GM12878 (cell line): ENCODE results near the gene NFE2L1. TPM values are rescaled to one million over a fixed set of nuclear protein-coding genes. Genes with fewer than 3 reads are reported as not detected.

Source experiments
- ATAC-seq: fragments of 200-7000 bp; cut with Tn5 transposase; 3 replicates; pipeline ENCODE4 v1.9.1; 2020; ENCODE audit warnings: mild to moderate bottlenecking, moderate library complexity
- BruUV-seq: library from RNA; stranded (reverse); fragments of 400-500 nt; replicated peaks from 2 replicates; lab custom pipeline; 2021; lab: Mats Ljungman, UMichigan
- CTCF ChIA-PET: fragments of 300-600 bp; sonication (Branson Sonifier 250); formaldehyde crosslinking; extraction: SDS; loops from one replicate; lab custom pipeline; 2021; ENCODE audit warnings: inconsistent platforms; lab: Yijun Ruan, JAX
- POLR2A ChIA-PET: fragments of 350-600 bp; formaldehyde crosslinking; extraction: SDS; loops from one replicate; lab custom pipeline; 2021; ENCODE audit warnings: inconsistent platforms; lab: Charles Lee
- RAD21 ChIA-PET: fragments of 300-600 bp; sonication (Branson Sonifier 250); formaldehyde crosslinking; loops from one replicate; lab custom pipeline; 2023; ENCODE audit warnings: antibody characterized with exemption; ENCODE audit not compliant: unreplicated experiment; lab: Charles Lee
- SMC1A ChIA-PET: fragments of 300-600 bp; sonication (Branson Sonifier 250); formaldehyde crosslinking; loops from one replicate; lab custom pipeline; 2023; ENCODE audit not compliant: unreplicated experiment, uncharacterized antibody; lab: Charles Lee
- DNase-seq: peaks from one replicate; pipeline ENCODE4 v3.0.0-alpha.2; 2011; ENCODE audit warnings: low read depth, low spot score
- FAIRE-seq: peaks from 3 replicates; lab custom pipeline; 2011; peaks lifted over from hg19 to GRCh38; lab: Jason Lieb, UNC
- H2AFZ ChIP-seq: 2 replicates; pipeline ENCODE4 v1.6.0; 2011; ENCODE audit warnings: low read depth, low read length, control low read depth; ENCODE audit not compliant: control insufficient read depth
- H3K27ac ChIP-seq: 2 replicates; pipeline ENCODE4 v1.5.1; 2011; ENCODE audit warnings: control low read depth; ENCODE audit not compliant: control insufficient read depth, insufficient read depth
- H3K27me3 ChIP-seq, 2 experiments: replicated peaks in 1 of 2; 2 replicates each; pipeline versions ENCODE4 v1.6.0 to v1.6.1; 2011; ENCODE audit warnings: low read length in 1 of 2; ENCODE audit not compliant: control insufficient read depth in 2 of 2, insufficient read depth in 2 of 2
- H3K36me3 ChIP-seq, 2 experiments: 2 replicates each; pipeline ENCODE4 v1.5.1; 2011; ENCODE audit warnings: low read length in 1 of 2; ENCODE audit not compliant: control insufficient read depth in 2 of 2, insufficient read depth in 2 of 2
- H3K4me1 ChIP-seq: 2 replicates; pipeline ENCODE4 v1.6.1; 2011; ENCODE audit warnings: mild to moderate bottlenecking, low read length, moderate library complexity, mixed read lengths; ENCODE audit not compliant: control insufficient read depth, insufficient read depth
- H3K4me2 ChIP-seq: 2 replicates; pipeline ENCODE4 v1.6.0; 2011; ENCODE audit warnings: control low read depth; ENCODE audit not compliant: control insufficient read depth, insufficient read depth
- H3K4me3 ChIP-seq: fragments of 200-600 bp; sonication (generic); 2 replicates; pipeline ENCODE4 v1.5.1; 2016
- H3K79me2 ChIP-seq: 2 replicates; pipeline ENCODE4 v1.6.0; 2011; ENCODE audit warnings: low read length; ENCODE audit not compliant: control insufficient read depth, insufficient read depth
- H3K9ac ChIP-seq: 2 replicates; pipeline ENCODE4 v1.8.0; 2011; ENCODE audit warnings: low read length, control low read depth, mixed read lengths; ENCODE audit not compliant: control insufficient read depth, insufficient read depth
- H3K9me3 ChIP-seq: replicated peaks from 3 replicates; pipeline ENCODE4 v1.5.1; 2011; ENCODE audit warnings: mild to moderate bottlenecking, low read length; ENCODE audit not compliant: control insufficient read depth, insufficient read depth
- H4K20me1 ChIP-seq: 2 replicates; pipeline ENCODE4 v1.6.0; 2011; ENCODE audit not compliant: control insufficient read depth, insufficient read depth
- ATF7 ChIP-seq: fragments of 450-650 bp; IDR thresholded peaks from 2 replicates; pipeline ENCODE4 v1.6.1; 2016; ENCODE audit warnings: low read depth, mild to moderate bottlenecking
- BCL11A ChIP-seq: IDR thresholded peaks from 2 replicates; pipeline ENCODE4 v1.6.1; 2011; ENCODE audit warnings: low read depth, low read length
- BMI1 ChIP-seq: fragments of 450-650 bp; IDR thresholded peaks from 2 replicates; pipeline ENCODE4 v1.6.1; 2016; ENCODE audit warnings: mild to moderate bottlenecking, moderate library complexity, borderline replicate concordance
- CREB1 ChIP-seq: IDR thresholded peaks from 2 replicates; pipeline ENCODE4 v1.6.1; 2012; ENCODE audit warnings: low read depth, mild to moderate bottlenecking, inconsistent platforms
- DPF2 ChIP-seq: fragments of 450-650 bp; IDR thresholded peaks from 2 replicates; pipeline ENCODE4 v1.6.1; 2017; ENCODE audit warnings: mild to moderate bottlenecking
- GABPA ChIP-seq: IDR thresholded peaks from 2 replicates; pipeline ENCODE4 v1.6.1; 2014; ENCODE audit warnings: antibody characterized with exemption, low read depth, mild to moderate bottlenecking, inconsistent platforms
- HDAC2 ChIP-seq: fragments of 200-600 bp; sonication (generic); IDR thresholded peaks from 2 replicates; pipeline ENCODE4 v1.6.1; 2017
- HDGF ChIP-seq: fragments of 450-650 bp; IDR thresholded peaks from 2 replicates; pipeline ENCODE4 v1.6.1; 2016; ENCODE audit warnings: antibody characterized with exemption
- IKZF1 ChIP-seq: fragments of 450-650 bp; conservative IDR thresholded peaks from 2 replicates; pipeline ENCODE4 v1.6.1; 2017; ENCODE audit warnings: antibody characterized with exemption, mild to moderate bottlenecking
- MEF2A ChIP-seq: IDR thresholded peaks from 2 replicates; pipeline ENCODE4 v1.6.1; 2011; ENCODE audit warnings: low read depth, mild to moderate bottlenecking, low read length, moderate library complexity; ENCODE audit not compliant: insufficient read depth
- NR2C2 ChIP-seq: IDR thresholded peaks from 2 replicates; pipeline ENCODE4 v1.6.1; 2011; ENCODE audit warnings: borderline replicate concordance, low read depth; ENCODE audit not compliant: control insufficient read depth, insufficient read length
- NR2F1 ChIP-seq: fragments of 450-650 bp; conservative IDR thresholded peaks from 2 replicates; pipeline ENCODE4 v1.6.1; 2017; ENCODE audit warnings: mild to moderate bottlenecking
- POU2F2 ChIP-seq: IDR thresholded peaks from 3 replicates; pipeline ENCODE4 v1.6.1; 2011; ENCODE audit warnings: low read depth, mild to moderate bottlenecking, low read length, borderline replicate concordance
- SIN3A ChIP-seq: IDR thresholded peaks from 2 replicates; pipeline ENCODE4 v1.6.1; 2012; ENCODE audit warnings: low read depth, low read length, improper control_type of control experiment
- SMARCA5 ChIP-seq: fragments of 450-650 bp; IDR thresholded peaks from 2 replicates; pipeline ENCODE4 v1.6.1; 2017; ENCODE audit warnings: mild to moderate bottlenecking
- STAT3 ChIP-seq: IDR thresholded peaks from 2 replicates; pipeline ENCODE4 v1.6.1; 2011; ENCODE audit warnings: low read depth, low read length, improper control_type of control experiment
- ZBED1 ChIP-seq: IDR thresholded peaks from 2 replicates; pipeline ENCODE4 v1.6.1; 2016; ENCODE audit warnings: borderline replicate concordance
- ZNF384 ChIP-seq: IDR thresholded peaks from 2 replicates; pipeline ENCODE4 v1.6.1; 2012; ENCODE audit warnings: low read depth, mild to moderate bottlenecking, low read length, improper control_type of control experiment, borderline replicate concordance
- whole genome bisulfite sequencing: methylation state at CpG from one replicate; pipeline ENCODE4 v1.1.6; 2016; ENCODE audit warnings: low lambda C conversion rate; ENCODE audit not compliant: insufficient replicate concordance, insufficient coverage; ENCODE audit errors: missing lambda C conversion rate; 5-methylcytosine and 5-hydroxymethylcytosine counted together
- in situ Hi-C: fragments of 300-500 bp; cut with MboI; formaldehyde crosslinking; loops from 9 replicates; pipeline ENCODE4 v1.14.3; 2018; ENCODE audit warnings: mixed read lengths
- intact Hi-C: fragments of 100-400 bp; cut with micrococcal nuclease; formaldehyde crosslinking; loops from one replicate; pipeline ENCODE4 v1.14.2; 2022; ENCODE audit not compliant: unreplicated experiment
- polyA plus RNA-seq, 11 experiments: library from polyadenylated mRNA; depleted of rRNA in 4 of 11; unstranded in 6 of 11; stranded (reverse) in 5 of 11; fragments of >200 nt; fragmentation: Nextera tagmentation in 4 of 11; fragmentation: Illumina TruSeq in 1 of 11; extraction: Ambion mirVana in 4 of 11; extraction: Trizol in 1 of 11; gene quantifications; 1 replicate in 1 of 11; 2 replicates in 10 of 11; pipeline versions ENCODE4 v1.2.1 to v1.2.3, GENCODE V29; 2011 to 2016; ENCODE audit warnings: inconsistent platforms in 2 of 11, missing spikeins in 2 of 11, low read depth in 1 of 11
- total RNA-seq, 4 experiments: library from RNA; depleted of rRNA in 3 of 4; stranded (reverse); fragments of >200 nt in 3 of 4; fragmentation: Illumina TruSeq in 1 of 4; extraction: Trizol in 1 of 4; gene quantifications; 2 replicates each; pipeline versions ENCODE4 v1.2.1 to v1.2.3, GENCODE V29; 2013 to 2021
- TF ChIP-seq, protein P1 (sequence below): fragments of 450-650 bp; IDR thresholded peaks from 2 replicates; pipeline ENCODE4 v1.6.1; 2017; ENCODE audit warnings: mild to moderate bottlenecking, moderate library complexity
- TF ChIP-seq, protein P2 (sequence below): IDR thresholded peaks from 2 replicates; pipeline ENCODE4 v1.6.1; 2012; ENCODE audit warnings: low read depth, low read length, improper control_type of control experiment

The NFE2L1 gene
- total and polyA plus RNA-seq, 10 of the 15 experiments (the other 5 are each of a cell fraction or from before 2014, with no cell fraction given), result 3.8 to 104 (median 26.4) TPM

DNA sequence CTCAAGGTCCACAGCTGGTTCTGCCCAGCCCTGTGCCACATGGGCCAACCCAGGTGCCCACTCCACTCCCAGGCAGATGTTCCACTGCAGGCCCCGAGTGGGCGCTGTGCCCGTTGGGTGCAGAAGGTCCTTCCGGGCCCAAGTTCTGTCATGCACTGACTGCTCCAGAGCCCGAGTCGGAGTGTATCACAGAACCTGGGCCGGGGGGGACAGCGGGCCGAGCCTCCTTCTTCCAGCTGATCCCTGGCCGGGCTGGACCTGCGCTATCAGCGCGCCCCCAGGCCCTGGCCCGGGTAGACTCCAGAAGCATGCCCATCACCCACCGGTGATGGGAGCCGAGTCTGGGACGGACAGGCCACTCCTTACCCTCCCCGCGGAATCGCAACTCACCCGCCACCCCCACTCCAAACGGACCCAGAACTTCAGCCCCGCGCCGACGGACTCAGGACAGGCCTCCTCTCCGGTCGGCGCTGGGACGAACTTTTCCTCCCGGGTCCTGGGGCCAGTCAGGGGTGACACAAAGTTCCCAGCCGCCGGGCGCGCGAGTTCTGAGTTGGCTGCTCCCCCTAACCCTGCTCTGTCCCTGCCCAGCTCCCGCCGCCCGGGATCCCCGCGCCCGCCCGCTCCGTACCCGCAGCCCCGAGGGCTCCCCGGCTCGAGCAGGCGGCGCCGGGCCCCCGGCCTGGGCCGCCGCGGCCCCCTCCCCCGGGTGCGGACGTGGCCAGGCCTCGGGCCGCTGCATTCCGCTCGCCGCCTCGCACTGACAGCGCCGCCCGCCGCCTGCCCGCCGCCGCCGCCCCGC is 10.9 kb upstream of the NFE2L1 start, which contains the start of gene COPZ2:
TSS of gene COPZ2 (minus strand) at position 762 of the 802 bp plus-strand sequence. CDS start at position 742, 20 bp downstream.
- Histone ChIP-seq H3K4me3 (peak within 1 kb of the TSS; percentile 73), H3K79me2 (no peaks in the 10 kb centered on the region), H3K27ac (no peak within 1 kb of the TSS), H3K36me3 (no peaks in the 10 kb centered on the region), H4K20me1 (no peaks in the 10 kb centered on the region), H3K4me1 (peaks cover 9% of the 10 kb centered on the region), H2AFZ (peak within 1 kb of the TSS; percentile 77), H3K4me2 (peak within 1 kb of the TSS; percentile 100), H3K9me3 (no peaks in the 10 kb centered on the region), H3K27me3 (peaks cover 3 to 4% of the 10 kb centered on the region in 2 experiments; a peak in 3 of 4 replicates), H3K9ac (peak within 1 kb of the TSS; percentile 46; the same call in 1 of the 2 replicates)
- no peak for DNase-seq
- WGBS, result 6% methylated on average over 31 of the region's 73 CpGs
- ChIA-PET SMC1A (interaction anchor here (1.0 to 3.3 kb wide), 7 partner anchors 7 to 271 kb away, joined by 3 to 20 read pairs (median 7); partner anchors contain the start of gene NFE2L1), POLR2A (interaction anchor here (0.7 to 1.8 kb wide), 3 partner anchors 10 to 15 kb away, joined by 3 to 7 read pairs (median 5); no protein-coding TSS in a partner anchor), RAD21 (interaction anchor here (2.6 to 5.0 kb wide), 2 partner anchors 11 kb away, joined by 13 to 35 read pairs; partner anchors contain the start of gene NFE2L1), CTCF (interaction anchor here (0.8 to 5.6 kb wide), 13 partner anchors 11 to 154 kb away, joined by 3 to 77 read pairs (median 5); partner anchors contain the start of genes CDK5RAP3 and NFE2L1)
- no TSS peak for BruUV-seq
- ATAC-seq, result peak; percentile 93
- peak; percentile 66 for FAIRE-seq
- in situ Hi-C loops (no loop called here), intact Hi-C loops (no loop called here)
- no peak for TF ChIP-seq STAT3
- no peak for TF ChIP-seq POU2F2
- TF ChIP-seq DPF2, result 0 out of 2 replicates have a peak, but pooled peaks have one; percentile 64
- no peak for TF ChIP-seq ZNF384
- no peak for TF ChIP-seq HDAC2
- no peak for TF ChIP-seq BMI1
- no peak for TF ChIP-seq ZBED1
- no peak for TF ChIP-seq ATF7
- TF ChIP-seq SMARCA5, result peak; percentile 83; the same call in 1 of the 2 replicates
- TF ChIP-seq, protein P1, sequence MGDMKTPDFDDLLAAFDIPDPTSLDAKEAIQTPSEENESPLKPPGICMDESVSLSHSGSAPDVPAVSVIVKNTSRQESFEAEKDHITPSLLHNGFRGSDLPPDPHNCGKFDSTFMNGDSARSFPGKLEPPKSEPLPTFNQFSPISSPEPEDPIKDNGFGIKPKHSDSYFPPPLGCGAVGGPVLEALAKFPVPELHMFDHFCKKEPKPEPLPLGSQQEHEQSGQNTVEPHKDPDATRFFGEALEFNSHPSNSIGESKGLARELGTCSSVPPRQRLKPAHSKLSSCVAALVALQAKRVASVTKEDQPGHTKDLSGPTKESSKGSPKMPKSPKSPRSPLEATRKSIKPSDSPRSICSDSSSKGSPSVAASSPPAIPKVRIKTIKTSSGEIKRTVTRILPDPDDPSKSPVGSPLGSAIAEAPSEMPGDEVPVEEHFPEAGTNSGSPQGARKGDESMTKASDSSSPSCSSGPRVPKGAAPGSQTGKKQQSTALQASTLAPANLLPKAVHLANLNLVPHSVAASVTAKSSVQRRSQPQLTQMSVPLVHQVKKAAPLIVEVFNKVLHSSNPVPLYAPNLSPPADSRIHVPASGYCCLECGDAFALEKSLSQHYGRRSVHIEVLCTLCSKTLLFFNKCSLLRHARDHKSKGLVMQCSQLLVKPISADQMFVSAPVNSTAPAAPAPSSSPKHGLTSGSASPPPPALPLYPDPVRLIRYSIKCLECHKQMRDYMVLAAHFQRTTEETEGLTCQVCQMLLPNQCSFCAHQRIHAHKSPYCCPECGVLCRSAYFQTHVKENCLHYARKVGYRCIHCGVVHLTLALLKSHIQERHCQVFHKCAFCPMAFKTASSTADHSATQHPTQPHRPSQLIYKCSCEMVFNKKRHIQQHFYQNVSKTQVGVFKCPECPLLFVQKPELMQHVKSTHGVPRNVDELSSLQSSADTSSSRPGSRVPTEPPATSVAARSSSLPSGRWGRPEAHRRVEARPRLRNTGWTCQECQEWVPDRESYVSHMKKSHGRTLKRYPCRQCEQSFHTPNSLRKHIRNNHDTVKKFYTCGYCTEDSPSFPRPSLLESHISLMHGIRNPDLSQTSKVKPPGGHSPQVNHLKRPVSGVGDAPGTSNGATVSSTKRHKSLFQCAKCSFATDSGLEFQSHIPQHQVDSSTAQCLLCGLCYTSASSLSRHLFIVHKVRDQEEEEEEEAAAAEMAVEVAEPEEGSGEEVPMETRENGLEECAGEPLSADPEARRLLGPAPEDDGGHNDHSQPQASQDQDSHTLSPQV, result no peak
- peak; percentile 48 for TF ChIP-seq IKZF1
- TF ChIP-seq HDGF, result no peak
- peak; percentile 45; the same call in 1 of the 2 replicates for TF ChIP-seq SIN3A
- TF ChIP-seq GABPA, result no peak
- 0 out of 2 replicates have a peak, but pooled peaks have one; percentile 10 for TF ChIP-seq NR2F1
- no peak for TF ChIP-seq NR2C2
- TF ChIP-seq CREB1, result no peak
- no peak for TF ChIP-seq BCL11A
- no peak for TF ChIP-seq MEF2A
- TF ChIP-seq, protein P2, sequence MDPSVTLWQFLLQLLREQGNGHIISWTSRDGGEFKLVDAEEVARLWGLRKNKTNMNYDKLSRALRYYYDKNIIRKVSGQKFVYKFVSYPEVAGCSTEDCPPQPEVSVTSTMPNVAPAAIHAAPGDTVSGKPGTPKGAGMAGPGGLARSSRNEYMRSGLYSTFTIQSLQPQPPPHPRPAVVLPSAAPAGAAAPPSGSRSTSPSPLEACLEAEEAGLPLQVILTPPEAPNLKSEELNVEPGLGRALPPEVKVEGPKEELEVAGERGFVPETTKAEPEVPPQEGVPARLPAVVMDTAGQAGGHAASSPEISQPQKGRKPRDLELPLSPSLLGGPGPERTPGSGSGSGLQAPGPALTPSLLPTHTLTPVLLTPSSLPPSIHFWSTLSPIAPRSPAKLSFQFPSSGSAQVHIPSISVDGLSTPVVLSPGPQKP, result 0 out of 2 replicates have a peak, but pooled peaks have one; percentile 19
